Gastrocnemius medialis (tissue), 4 donors: ENCODE measurements around the gene YOD1.

Source experiments
- CTCF ChIP-seq, 5 experiments: fragments of 450-650 bp in 3 of 5; fragments of 200-600 bp in 2 of 5; sonication (generic) in 2 of 5; IDR thresholded peaks in 4 of 5; conservative IDR thresholded peaks in 1 of 5; 1 replicate in 4 of 5; 2 replicates in 1 of 5; pipeline ENCODE4 v1.5.1; 2016 to 2019; ENCODE audit warnings: antibody characterized with exemption in 5 of 5, mild to moderate bottlenecking in 3 of 5, moderate library complexity in 3 of 5
- POLR2A ChIP-seq, 2 donors: fragments of 450-650 bp; IDR thresholded peaks; one replicate each; pipeline ENCODE4 v1.6.1; 2017; ENCODE audit warnings: antibody characterized with exemption in 2 of 2, mild to moderate bottlenecking in 2 of 2, moderate library complexity in 2 of 2

DNA sequence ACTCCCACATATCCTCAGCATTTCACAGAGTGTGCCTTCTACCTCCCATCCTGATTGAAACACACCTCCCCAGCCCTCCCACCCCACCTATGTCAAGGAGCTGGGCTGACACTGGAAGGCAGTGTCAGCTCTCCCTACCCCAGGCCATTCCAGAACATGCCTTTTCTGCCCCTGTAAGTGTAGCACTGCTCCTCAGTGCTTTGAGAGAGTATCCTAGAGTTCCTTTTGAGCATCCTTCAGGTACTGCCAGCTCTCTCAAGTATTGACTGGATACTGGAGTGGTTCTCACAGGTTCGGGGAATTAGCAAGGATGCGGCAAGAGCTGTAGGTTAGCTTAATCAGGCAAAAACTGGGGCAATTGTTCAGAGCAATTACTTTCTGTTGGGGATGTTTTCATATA, 40.3 kb downstream of the YOD1 start:
- TF ChIP-seq CTCF (IDR thresholded peaks at IDR 0.05 in 4 of 5, conservative IDR thresholded peaks at IDR 0.05 in 1 of 5) (no peak), POLR2A (IDR thresholded peaks at IDR 0.05) (no peak)
